Muscle layer of colon (tissue), 2 donors: ENCODE results near the gene SORL1.

Experiments used
- H3K27ac ChIP-seq: one replicate; pipeline ENCODE4 v1.7.0; 2013; ENCODE audit warnings: low read depth, mild to moderate bottlenecking, low read length, moderate library complexity
- H3K27me3 ChIP-seq, 2 donors: one replicate each; pipeline ENCODE4 v1.7.0; 2013; ENCODE audit warnings: low read length in 2 of 2, mild to moderate bottlenecking in 2 of 2; ENCODE audit not compliant: insufficient read depth in 2 of 2, control insufficient read depth in 1 of 2
- H3K36me3 ChIP-seq: one replicate; pipeline ENCODE4 v1.7.0; 2013; ENCODE audit warnings: mild to moderate bottlenecking, low read length; ENCODE audit not compliant: insufficient read depth
- H3K4me1 ChIP-seq: one replicate; pipeline ENCODE4 v1.7.0; 2013; ENCODE audit warnings: mild to moderate bottlenecking, low read length; ENCODE audit not compliant: insufficient read depth
- H3K4me3 ChIP-seq, 2 donors: one replicate each; pipeline ENCODE4 v1.7.0; 2013; ENCODE audit warnings: low read length in 2 of 2, low read depth in 1 of 2, mild to moderate bottlenecking in 1 of 2, moderate library complexity in 1 of 2
- H3K9ac ChIP-seq: one replicate; pipeline ENCODE4 v1.7.0; 2013; ENCODE audit warnings: low read length
- H3K9me3 ChIP-seq: one replicate; pipeline ENCODE4 v1.7.0; 2013; ENCODE audit warnings: mild to moderate bottlenecking, low read length
- donor health status: abdominal sarcoma.
- donor health status: Adenocarcinoma of cecum.

Gene SORL1

GRCh38 chr11:121435132-121435531 is 17.0 kb upstream of the SORL1 start:
- Histone ChIP-seq H3K27me3 (no peaks in the 10 kb centered on the region), H3K9ac (no peak overlapping the region), H3K4me1 (no peaks in the 10 kb centered on the region), H3K4me3 (no peak overlapping the region), H3K27ac (no peak overlapping the region), H3K36me3 (no peaks in the 10 kb centered on the region), H3K9me3 (no peaks in the 10 kb centered on the region)

DNA sequence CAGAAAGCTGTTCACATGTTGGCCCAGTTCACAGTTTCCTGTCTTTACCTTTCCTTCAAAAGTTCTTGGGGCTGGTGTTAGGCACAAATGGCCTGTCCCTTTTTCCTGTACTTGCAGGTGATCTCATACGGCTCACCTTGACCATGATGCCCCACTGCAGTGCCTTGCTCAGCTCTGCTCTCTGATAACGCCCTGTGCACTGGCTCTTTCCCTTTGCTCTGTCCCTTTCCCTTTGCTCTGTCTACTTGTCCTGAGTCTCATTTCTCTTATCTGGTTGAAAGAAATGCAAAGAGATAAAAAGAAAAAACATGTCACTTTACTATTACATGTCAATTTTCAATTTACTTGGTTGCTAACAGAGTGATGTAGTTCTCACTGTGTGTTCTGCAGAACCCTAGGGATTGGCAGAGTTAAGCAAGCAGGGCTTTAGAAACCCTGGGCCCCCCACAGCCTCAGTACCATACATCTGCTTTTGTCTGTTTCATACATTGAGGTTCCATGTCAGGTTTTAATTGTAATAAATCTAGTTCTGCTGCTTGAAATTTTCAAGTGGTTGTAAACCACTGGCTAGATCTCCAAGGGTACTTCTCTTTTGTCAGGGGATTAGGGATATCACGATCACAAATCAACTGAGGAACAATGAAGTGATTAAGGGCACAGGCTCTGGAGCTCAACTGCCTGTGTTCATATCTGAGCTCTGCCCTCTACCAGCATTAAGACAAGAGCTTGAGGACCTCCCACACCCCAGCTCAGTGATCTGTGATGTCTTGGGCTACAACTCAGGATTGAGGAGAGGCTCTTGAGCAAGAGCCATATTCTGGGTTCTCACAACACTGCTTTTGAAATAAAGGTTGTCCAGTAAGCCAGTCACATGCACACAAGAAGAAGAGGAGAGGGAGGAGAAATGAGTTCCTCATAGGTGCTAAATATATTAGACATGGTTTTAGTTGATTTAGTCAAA is 16.3 kb upstream of the SORL1 start:
- Histone ChIP-seq H3K4me1 (no peaks in the 10 kb centered on the region), H3K9ac (no peak overlapping the region), H3K9me3 (no peaks in the 10 kb centered on the region), H3K36me3 (no peaks in the 10 kb centered on the region), H3K4me3 (no peak overlapping the region), H3K27me3 (no peaks in the 10 kb centered on the region), H3K27ac (no peak overlapping the region)

- Histone ChIP-seq H3K27me3 (no peaks in the 10 kb centered on the region), H3K4me3 (no peak overlapping the region), H3K36me3 (no peaks in the 10 kb centered on the region), H3K9me3 (no peaks in the 10 kb centered on the region), H3K27ac (no peak overlapping the region), H3K9ac (no peak overlapping the region), H3K4me1 (no peaks in the 10 kb centered on the region)
Measured at GRCh38 chr11:121437018-121437685, 15.0 kb upstream of the SORL1 start.

DNA sequence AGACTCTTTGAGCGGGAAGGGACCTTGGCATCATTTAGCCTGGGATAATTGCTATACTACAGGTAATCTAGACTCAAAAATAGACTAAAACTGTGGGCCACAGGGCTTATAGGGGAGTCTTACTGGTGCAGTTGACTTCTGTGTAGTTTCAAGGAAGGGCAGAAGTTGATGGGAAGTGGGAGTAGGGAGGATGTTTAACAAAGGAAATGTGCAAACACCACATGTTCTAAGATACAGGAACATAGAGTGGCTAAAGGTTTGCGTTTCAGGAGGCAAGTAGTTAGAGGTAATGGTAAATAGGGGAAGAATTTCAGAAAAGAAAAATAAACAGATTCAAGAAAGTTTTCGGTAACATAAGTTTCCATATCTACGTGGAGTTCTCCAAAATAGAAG is 14.4 kb upstream of the SORL1 start:
- Histone ChIP-seq H3K4me3 (no peak overlapping the region), H3K27ac (no peak overlapping the region), H3K27me3 (no peaks in the 10 kb centered on the region), H3K4me1 (no peaks in the 10 kb centered on the region), H3K36me3 (no peaks in the 10 kb centered on the region), H3K9ac (no peak overlapping the region), H3K9me3 (no peaks in the 10 kb centered on the region)

GRCh38 chr11:121439337-121439736 is 12.8 kb upstream of the SORL1 start:
- Histone ChIP-seq H3K27me3 (no peaks in the 10 kb centered on the region), H3K36me3 (no peaks in the 10 kb centered on the region), H3K4me1 (no peaks in the 10 kb centered on the region), H3K27ac (no peak overlapping the region), H3K4me3 (no peak overlapping the region), H3K9me3 (no peaks in the 10 kb centered on the region), H3K9ac (no peak overlapping the region)

GRCh38 chr11:121439759-121440158 is 12.4 kb upstream of the SORL1 start:
- H3K4me1 ChIP-seq, result no peaks in the 10 kb centered on the region
- no peaks in the 10 kb centered on the region for H3K9me3 ChIP-seq
- no peaks in the 10 kb centered on the region for H3K27me3 ChIP-seq
- no peak overlapping the region for H3K9ac ChIP-seq
- H3K27ac ChIP-seq, result no peak overlapping the region
- H3K4me3 ChIP-seq, result no peak overlapping the region
- H3K36me3 ChIP-seq, result no peaks in the 10 kb centered on the region

GRCh38 chr11:121441521-121441920 is 10.6 kb upstream of the SORL1 start:
- Histone ChIP-seq H3K4me3 (no peak overlapping the region), H3K9ac (no peak overlapping the region), H3K36me3 (no peaks in the 10 kb centered on the region), H3K9me3 (no peaks in the 10 kb centered on the region), H3K4me1 (no peaks in the 10 kb centered on the region), H3K27ac (no peak overlapping the region), H3K27me3 (no peaks in the 10 kb centered on the region)

DNA sequence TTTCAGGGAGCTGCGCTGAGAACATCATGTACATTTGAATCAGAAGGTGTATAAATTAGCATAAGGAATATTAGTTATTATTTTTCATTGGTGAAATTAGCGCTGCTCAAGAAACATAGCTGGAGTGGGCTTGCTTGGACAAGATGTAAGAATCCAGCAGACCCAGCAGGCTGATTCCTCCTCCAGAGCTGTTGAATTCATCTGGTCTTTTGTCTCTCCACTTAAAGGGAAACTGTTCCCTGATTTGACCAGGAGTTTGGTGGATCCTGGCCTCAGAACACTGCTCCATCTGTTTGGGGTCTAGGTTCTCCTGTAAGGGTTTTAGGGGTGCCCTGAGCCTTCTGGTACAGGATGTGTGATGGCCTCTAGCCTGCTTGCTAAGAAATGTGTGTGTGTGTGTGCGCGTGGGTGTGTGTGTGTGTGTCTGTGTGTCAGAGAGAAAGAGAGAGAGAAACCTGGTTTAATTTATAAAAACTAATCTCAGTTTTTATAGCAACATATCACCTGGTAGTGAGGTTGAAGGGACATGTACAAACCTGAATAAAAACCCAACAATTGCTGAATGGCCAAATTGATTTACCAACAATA is 8.3 kb upstream of the SORL1 start:
- no peaks in the 10 kb centered on the region for H3K36me3 ChIP-seq
- H3K4me3 ChIP-seq, result no peak overlapping the region
- no peaks in the 10 kb centered on the region for H3K9me3 ChIP-seq
- no peak overlapping the region for H3K9ac ChIP-seq
- H3K27ac ChIP-seq, result no peak overlapping the region
- H3K27me3 ChIP-seq, result no peaks in the 10 kb centered on the region
- no peaks in the 10 kb centered on the region for H3K4me1 ChIP-seq

DNA sequence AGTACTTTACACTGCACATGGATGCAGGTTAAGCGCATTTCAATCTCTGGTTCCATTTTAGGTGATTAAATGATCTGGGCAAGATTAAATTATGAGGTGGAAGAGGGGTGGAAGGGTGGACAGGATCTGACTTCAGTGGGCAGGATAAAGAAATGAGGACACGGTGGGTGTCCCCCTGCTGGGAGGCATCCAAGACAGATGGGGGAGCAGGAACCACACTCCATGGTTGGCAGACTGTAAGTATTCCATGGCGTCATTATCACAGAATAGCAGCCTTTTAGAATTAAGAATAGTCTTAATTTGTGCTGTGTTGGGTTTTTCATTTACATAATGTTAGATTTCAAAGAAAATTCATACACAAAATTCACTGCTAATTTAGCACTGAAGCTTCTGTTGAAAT is 7.6 kb upstream of the SORL1 start:
- H3K4me1 ChIP-seq, result no peaks in the 10 kb centered on the region
- H3K27me3 ChIP-seq, result no peaks in the 10 kb centered on the region
- H3K9me3 ChIP-seq, result no peaks in the 10 kb centered on the region
- H3K36me3 ChIP-seq, result no peaks in the 10 kb centered on the region
- H3K4me3 ChIP-seq, result no peak overlapping the region
- no peak overlapping the region for H3K27ac ChIP-seq
- H3K9ac ChIP-seq, result no peak overlapping the region

DNA sequence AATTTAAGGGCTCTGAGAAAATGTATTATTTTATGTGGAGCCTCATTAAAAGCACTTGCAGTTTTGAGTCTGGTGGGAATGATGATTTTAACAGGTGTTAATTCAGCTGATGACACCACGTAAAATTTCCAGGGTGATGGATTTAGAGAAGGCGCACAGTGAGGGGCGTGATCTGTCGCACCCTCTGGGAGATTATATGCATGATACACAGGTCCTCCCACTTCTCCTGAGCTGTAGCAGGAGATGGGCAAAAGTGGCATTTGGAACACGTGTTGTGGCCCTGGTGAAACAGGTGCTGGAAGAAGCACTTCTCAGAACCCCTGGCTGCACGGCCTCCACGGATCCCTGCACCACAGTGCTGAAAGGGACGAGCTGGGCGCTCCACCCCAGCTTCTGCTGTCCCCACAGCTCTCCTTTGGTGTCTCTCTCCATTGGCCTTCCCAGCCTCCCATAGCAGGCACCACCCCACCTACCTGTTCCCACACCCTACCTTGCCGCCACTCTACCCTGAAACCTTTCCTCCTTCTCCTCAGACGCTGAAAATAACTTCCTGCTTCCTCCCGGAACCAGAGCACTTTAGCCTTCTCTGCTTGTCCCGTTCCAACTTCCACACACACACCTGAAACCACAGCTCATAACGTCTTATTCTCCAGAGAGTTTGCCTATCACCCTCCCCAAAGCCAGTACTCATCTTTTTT is 6.9 kb upstream of the SORL1 start:
- H3K4me1 ChIP-seq, result no peaks in the 10 kb centered on the region
- no peaks in the 10 kb centered on the region for H3K36me3 ChIP-seq
- no peak overlapping the region for H3K27ac ChIP-seq
- no peak overlapping the region for H3K4me3 ChIP-seq
- H3K27me3 ChIP-seq, result no peaks in the 10 kb centered on the region
- no peaks in the 10 kb centered on the region for H3K9me3 ChIP-seq
- H3K9ac ChIP-seq, result no peak overlapping the region

- Histone ChIP-seq H3K4me1 (peaks cover 5% of the 10 kb centered on the region), H3K4me3 (no peak overlapping the region), H3K36me3 (no peaks in the 10 kb centered on the region), H3K9ac (no peak overlapping the region), H3K9me3 (no peaks in the 10 kb centered on the region), H3K27ac (no peak overlapping the region), H3K27me3 (no peaks in the 10 kb centered on the region)
Measured at GRCh38 chr11:121446752-121447156, 5.4 kb upstream of the SORL1 start.
